Activated CD4-positive, alpha-beta T cell treated with anti-CD3 and anti-CD28 coated beads for 36 hours (primary cell): Measurements from ENCODE around the gene ARHGAP45. TPM values are rescaled to one million over a fixed set of nuclear protein-coding genes. Genes with fewer than 3 reads are reported as not detected.

Experiments
- ATAC-seq: fragments of 200-7000 bp; cut with Tn5 transposase; one replicate; pipeline ENCODE4 v1.10.0; 2021; ENCODE audit warnings: mild to moderate bottlenecking, moderate library complexity
- CTCF ChIA-PET: fragments of 350-600 bp; sonication (Branson Sonifier 250); formaldehyde crosslinking; loops from one replicate; lab custom pipeline; 2021; ENCODE audit warnings: antibody characterized with exemption; lab: Charles Lee
- POLR2A ChIA-PET: fragments of 350-600 bp; sonication (Branson Sonifier 250); formaldehyde crosslinking; loops from one replicate; lab custom pipeline; 2021; ENCODE audit warnings: antibody characterized with exemption, inconsistent platforms; lab: Charles Lee
- DNase-seq: peaks from one replicate; pipeline ENCODE4 v3.0.0-alpha.2; 2020
- H3K27ac Mint-ChIP-seq: one replicate; pipeline ENCODE4 v1.8.0; 2021; ENCODE audit warnings: mixed read lengths
- H3K27me3 Mint-ChIP-seq: one replicate; pipeline ENCODE4 v1.8.0; 2021; ENCODE audit warnings: mixed read lengths
- H3K36me3 Mint-ChIP-seq: one replicate; pipeline ENCODE4 v1.8.0; 2021; ENCODE audit warnings: low read depth, mixed read lengths
- H3K4me1 Mint-ChIP-seq: one replicate; pipeline ENCODE4 v1.8.0; 2021; ENCODE audit warnings: mixed read lengths
- H3K4me3 Mint-ChIP-seq: one replicate; pipeline ENCODE4 v1.8.0; 2021; ENCODE audit warnings: mild to moderate bottlenecking, moderate library complexity, mixed read lengths
- H3K9me3 Mint-ChIP-seq: one replicate; pipeline ENCODE4 v1.8.0; 2021; ENCODE audit warnings: low read depth, mixed read lengths
- intact Hi-C, 2 experiments: fragments of 100-400 bp; cut with DNase I in 1 of 2; cut with micrococcal nuclease in 1 of 2; formaldehyde crosslinking; loops; one replicate each; pipeline versions ENCODE4 v1.14.2 to v1.15.1; 2022 to 2024; cut with DNase I, micrococcal nuclease
- total RNA-seq, 2 experiments: library from RNA; stranded (reverse); gene quantifications; one replicate each; pipeline ENCODE4 v1.2.3, GENCODE V29; 2021

The ARHGAP45 gene
- total RNA-seq, 2 experiments from 2014 or later, result 107 to 137 TPM

DNA sequence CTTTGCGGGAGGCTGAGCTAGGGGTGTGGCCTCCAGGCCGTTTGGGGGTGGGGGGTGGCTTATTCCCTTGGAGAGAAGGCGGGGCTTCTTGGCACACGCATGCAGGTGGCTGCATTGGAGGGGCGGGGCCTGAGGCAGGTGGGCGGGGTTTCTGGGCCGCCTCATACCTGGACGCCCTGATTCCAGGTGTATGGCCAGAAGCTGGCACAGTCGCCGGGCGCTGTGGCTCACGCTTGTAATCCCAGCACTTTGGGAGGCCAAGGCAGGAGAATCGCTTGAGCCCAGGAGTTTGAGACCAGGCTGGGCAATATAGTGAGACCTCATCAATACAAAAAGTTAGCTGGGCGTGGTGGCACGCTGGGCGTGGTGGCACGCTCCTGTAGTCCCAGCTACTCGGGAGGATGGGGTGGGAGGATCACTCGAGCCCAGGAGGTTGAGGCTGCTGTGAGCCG is 19.2 kb upstream of the ARHGAP45 start:
- ChIA-PET POLR2A (interaction anchor here (0.6 kb wide), 1 partner anchor 109 kb away, joined by 3 read pairs; no protein-coding TSS in a partner anchor), CTCF (interaction anchor here (1.1 kb wide), 1 partner anchor 26 kb away, joined by 3 read pairs; the partner anchor contains the start of gene RNU6-2)
- Mint-ChIP-seq H3K36me3 (no peaks in the 10 kb centered on the region), H3K4me3 (no peak overlapping the region), H3K9me3 (no peaks in the 10 kb centered on the region), H3K27me3 (no peaks in the 10 kb centered on the region), H3K27ac (no peak overlapping the region), H3K4me1 (no peaks in the 10 kb centered on the region)
- intact Hi-C loops, result no loop called here
- ATAC-seq (no peak), DNase-seq (no peak)

DNA sequence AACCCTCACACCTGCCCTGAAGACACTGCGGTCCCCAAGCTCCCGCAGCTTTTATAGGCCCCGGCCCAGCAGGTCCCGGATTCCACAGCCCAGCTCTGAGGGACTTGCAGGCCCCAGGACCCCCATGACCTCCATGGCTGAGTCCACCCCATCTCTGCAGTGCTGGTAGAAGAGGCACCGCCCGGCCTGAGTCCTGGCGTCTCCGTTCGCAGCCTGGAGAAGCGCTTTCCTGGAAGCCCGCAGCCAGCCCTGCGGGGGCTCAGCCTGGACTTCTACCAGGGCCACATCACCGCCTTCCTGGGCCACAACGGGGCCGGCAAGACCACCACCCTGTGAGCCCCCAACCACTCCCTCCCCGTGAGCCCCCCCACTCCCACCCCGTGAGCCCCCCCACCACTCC is 17.9 kb upstream of the ARHGAP45 start:
- intact Hi-C loops, result no loop called here
- POLR2A ChIA-PET, result no interaction called here

DNA sequence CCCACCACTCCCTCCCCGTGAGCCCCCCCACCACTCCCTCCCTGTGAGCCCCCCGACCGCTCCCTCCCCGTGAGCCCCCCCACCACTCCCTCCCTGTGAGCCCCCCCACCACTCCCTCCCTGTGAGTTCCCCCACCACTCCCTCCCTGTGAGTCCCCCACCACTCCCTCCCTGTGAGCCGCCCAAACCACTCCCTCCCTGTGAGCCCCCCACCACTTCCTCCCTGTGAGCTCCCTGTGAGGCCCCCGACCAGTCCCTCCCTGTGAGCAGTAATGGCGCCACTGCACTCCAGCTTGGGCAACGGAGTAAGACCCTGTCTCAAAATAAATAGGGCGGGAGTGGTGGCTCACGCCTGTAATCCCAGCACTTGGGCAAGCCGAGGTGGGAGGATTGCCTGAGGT is 17.2 kb upstream of the ARHGAP45 start:
- no peak for DNase-seq
- H3K27ac Mint-ChIP-seq, result no peak overlapping the region
- no peaks in the 10 kb centered on the region for H3K4me1 Mint-ChIP-seq
- ATAC-seq, result no peak
- H3K27me3 Mint-ChIP-seq, result no peaks in the 10 kb centered on the region
- no peak overlapping the region for H3K4me3 Mint-ChIP-seq
- ChIA-PET CTCF (no interaction called here), POLR2A (no interaction called here)
- no peaks in the 10 kb centered on the region for H3K9me3 Mint-ChIP-seq
- no peaks in the 10 kb centered on the region for H3K36me3 Mint-ChIP-seq
- intact Hi-C loops, result no loop called here

More for the DNA sequence above, 17.9 kb upstream of the ARHGAP45 start:
- H3K27ac Mint-ChIP-seq, result no peak overlapping the region
- H3K27me3 Mint-ChIP-seq, result no peaks in the 10 kb centered on the region
- DNase-seq (no peak), ATAC-seq (no peak)
- H3K9me3 Mint-ChIP-seq, result no peaks in the 10 kb centered on the region
- H3K36me3 Mint-ChIP-seq, result no peaks in the 10 kb centered on the region
- CTCF ChIA-PET, result interaction anchor here (0.6 kb wide), 1 partner anchor 46 kb away, joined by 3 read pairs; no protein-coding TSS in a partner anchor
- H3K4me1 Mint-ChIP-seq, result no peaks in the 10 kb centered on the region
- no peak overlapping the region for H3K4me3 Mint-ChIP-seq

DNA sequence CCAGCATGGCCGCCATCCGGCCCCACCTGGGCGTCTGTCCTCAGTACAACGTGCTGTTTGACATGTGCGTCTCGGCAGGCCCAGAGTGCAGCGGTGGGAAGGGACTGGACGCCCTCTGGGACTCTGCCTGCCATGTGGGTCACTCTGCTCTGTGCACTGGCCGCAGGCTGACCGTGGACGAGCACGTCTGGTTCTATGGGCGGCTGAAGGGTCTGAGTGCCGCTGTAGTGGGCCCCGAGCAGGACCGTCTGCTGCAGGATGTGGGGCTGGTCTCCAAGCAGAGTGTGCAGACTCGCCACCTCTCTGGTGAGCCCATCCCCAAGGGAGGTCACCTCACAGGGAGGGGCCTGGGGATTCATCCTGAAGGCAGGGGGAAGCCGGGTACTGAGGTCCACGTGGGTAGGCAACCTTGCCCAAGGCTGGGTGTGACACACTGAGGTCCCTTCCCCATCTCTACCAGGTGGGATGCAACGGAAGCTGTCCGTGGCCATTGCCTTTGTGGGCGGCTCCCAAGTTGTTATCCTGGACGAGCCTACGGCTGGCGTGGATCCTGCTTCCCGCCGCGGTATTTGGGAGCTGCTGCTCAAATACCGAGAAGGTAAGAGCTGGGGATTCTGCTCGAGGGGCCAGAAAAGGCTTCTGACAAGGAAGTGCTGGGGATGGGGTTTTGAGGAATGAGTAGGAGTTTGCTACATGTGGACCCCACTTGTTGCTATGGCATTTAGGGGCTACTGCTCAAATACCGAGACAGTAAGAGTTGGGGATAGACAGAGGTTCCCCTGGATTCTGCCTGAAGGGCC is 15.8 kb upstream of the ARHGAP45 start:
- no peak for DNase-seq
- Mint-ChIP-seq H3K27me3 (no peaks in the 10 kb centered on the region), H3K4me1 (no peaks in the 10 kb centered on the region), H3K27ac (no peak overlapping the region), H3K4me3 (no peak overlapping the region), H3K9me3 (no peaks in the 10 kb centered on the region), H3K36me3 (peaks cover 3% of the 10 kb centered on the region)
- no peak for ATAC-seq
- intact Hi-C loops, result no loop called here
- CTCF ChIA-PET, result interaction anchor here (1.3 kb wide), 1 partner anchor 14 kb away, joined by 3 read pairs; no protein-coding TSS in a partner anchor
- POLR2A ChIA-PET, result no interaction called here

DNA sequence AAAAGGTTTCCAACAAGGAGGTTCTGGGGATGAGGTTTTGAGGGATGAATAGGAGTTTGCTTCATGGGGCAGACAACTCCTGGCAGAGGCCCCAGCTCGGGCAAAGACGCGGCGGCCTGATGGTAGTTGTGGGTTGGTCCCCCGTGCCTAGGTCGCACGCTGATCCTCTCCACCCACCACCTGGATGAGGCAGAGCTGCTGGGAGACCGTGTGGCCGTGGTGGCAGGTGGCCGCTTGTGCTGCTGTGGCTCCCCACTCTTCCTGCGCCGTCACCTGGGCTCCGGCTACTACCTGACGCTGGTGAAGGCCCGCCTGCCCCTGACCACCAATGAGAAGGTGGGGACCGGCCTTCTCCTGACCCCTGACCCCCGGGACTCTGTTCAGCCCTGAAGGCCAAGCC is 15.2 kb upstream of the ARHGAP45 start:
- POLR2A ChIA-PET, result no interaction called here
- intact Hi-C loops, result no loop called here
- H3K27me3 Mint-ChIP-seq, result no peaks in the 10 kb centered on the region
- no peak for ATAC-seq
- no peak overlapping the region for H3K27ac Mint-ChIP-seq
- H3K9me3 Mint-ChIP-seq, result peaks cover 4% of the 10 kb centered on the region
- DNase-seq, result no peak
- CTCF ChIA-PET, result interaction anchor here (0.7 to 1.3 kb wide), 2 partner anchors 13 to 61 kb away, joined by 3 read pairs; no protein-coding TSS in a partner anchor
- H3K4me1 Mint-ChIP-seq, result peaks cover 2% of the 10 kb centered on the region
- no peak overlapping the region for H3K4me3 Mint-ChIP-seq
- H3K36me3 Mint-ChIP-seq, result peaks cover 9% of the 10 kb centered on the region

DNA sequence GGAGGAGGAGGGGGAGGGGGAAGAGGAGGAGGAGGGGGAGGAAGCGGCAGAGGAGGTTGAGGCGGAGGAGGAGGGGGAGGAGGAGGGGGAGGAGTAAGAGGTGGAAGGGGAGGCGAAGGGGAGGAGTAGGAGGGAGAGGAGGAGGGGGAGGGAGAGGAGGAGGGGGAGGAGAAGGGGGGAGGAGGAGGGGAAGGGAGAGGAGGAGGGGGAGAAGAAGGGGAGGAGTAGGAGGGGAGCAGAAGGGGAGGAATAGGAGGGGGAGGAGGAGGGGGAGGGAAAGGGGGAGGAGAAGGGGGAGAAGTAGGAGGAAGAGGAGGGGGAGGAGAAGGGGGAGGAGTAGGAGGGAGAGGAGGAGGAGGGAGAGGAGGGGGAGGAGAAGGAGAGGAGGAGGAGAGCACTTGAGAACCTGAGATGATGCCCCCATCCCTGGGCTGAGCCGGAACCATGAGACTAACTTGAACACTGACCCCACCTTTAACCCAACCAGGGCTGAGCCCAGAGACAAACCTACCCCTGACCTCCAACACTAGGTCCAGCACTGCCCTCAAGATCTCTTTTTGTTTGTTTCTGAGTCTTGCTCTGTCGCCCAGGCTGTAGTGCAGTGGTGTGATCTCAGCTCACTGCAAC is 14.5 kb upstream of the ARHGAP45 start:
- no peak for DNase-seq
- no peak for ATAC-seq
- H3K36me3 Mint-ChIP-seq, result peaks cover 15% of the 10 kb centered on the region
- peaks cover 5% of the 10 kb centered on the region for H3K4me1 Mint-ChIP-seq
- CTCF ChIA-PET, result interaction anchor here (0.7 kb wide), 1 partner anchor 62 kb away, joined by 3 read pairs; no protein-coding TSS in a partner anchor
- H3K4me3 Mint-ChIP-seq, result no peak overlapping the region
- intact Hi-C loops, result no loop called here
- H3K27me3 Mint-ChIP-seq, result no peaks in the 10 kb centered on the region
- POLR2A ChIA-PET, result no interaction called here
- H3K9me3 Mint-ChIP-seq, result peaks cover 7% of the 10 kb centered on the region
- no peak overlapping the region for H3K27ac Mint-ChIP-seq

DNA sequence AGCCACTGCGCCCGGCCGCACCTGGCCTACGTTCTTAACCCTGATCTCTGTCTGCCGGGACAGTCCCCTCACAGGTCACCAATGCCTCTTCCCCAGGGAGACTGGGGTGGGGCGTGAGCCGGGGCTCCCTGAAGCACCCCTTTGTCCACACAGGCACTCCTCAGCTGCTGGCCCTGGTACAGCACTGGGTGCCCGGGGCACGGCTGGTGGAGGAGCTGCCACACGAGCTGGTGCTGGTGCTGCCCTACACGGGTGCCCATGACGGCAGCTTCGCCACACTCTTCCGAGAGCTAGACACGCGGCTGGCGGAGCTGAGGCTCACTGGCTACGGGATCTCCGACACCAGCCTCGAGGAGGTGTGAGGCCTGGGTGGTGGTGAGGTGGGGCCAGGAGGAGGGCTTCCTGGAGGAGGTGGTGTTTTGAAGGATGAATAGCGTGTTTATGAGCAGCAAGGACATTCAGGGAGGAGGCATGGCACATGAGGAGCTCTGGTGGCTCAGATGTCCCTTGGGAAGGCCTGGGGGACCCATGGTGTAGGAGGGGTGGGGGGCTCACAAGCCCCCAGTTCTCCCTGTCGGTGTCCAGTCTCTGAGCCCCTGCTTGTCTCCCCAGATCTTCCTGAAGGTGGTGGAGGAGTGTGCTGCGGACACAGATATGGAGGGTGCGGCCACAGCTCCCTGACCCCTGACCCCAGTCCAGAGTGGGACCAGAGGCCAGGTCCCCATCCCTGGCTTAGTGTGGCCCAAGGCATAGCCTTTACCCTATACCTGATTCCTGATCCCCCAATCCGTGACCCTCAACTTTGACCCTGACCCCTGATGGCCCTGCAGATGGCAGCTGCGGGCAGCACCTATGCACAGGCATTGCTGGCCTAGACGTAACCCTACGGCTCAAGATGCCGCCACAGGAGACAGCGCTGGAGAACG is 13.5 kb upstream of the ARHGAP45 start:
- POLR2A ChIA-PET, result interaction anchor here (0.8 kb wide), 1 partner anchor 14 kb away, joined by 4 read pairs; the partner anchor contains the start of gene ABCA7

DNA sequence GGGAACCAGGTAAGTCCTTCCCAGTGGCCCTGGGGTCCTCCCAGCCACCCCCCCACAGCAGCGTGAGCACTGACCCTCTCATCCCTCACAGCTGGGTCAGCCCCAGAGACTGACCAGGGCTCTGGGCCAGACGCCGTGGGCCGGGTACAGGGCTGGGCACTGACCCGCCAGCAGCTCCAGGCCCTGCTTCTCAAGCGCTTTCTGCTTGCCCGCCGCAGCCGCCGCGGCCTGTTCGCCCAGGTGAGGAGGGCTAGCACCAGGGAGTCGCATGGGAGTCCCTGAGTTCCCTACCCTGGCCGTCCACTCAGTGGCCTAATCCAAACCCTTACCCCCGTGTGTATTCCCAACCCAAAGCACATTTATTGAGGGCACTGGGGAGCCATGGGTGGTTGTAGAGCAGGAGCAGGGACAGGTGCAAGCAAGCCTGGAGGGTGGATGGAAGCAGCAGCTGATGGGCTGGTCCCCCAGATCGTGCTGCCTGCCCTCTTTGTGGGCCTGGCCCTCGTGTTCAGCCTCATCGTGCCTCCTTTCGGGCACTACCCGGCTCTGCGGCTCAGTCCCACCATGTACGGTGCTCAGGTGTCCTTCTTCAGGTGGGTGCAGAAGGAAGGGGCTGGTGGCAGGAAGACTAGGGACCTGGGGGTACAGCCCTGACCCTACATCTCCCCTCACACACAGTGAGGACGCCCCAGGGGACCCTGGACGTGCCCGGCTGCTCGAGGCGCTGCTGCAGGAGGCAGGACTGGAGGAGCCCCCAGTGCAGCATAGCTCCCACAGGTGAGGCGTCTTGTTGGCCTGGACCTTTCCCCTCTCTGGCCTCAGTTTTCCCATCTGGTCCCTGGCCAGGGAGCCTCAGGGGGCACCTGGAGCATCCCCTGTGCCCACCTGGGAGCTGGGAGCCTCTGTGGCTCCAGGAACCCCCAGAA is 12.6 kb upstream of the ARHGAP45 start:
- Mint-ChIP-seq H3K4me3 (no peak overlapping the region), H3K4me1 (peaks cover 12% of the 10 kb centered on the region), H3K9me3 (peaks cover 8% of the 10 kb centered on the region), H3K27me3 (no peaks in the 10 kb centered on the region), H3K27ac (no peak overlapping the region), H3K36me3 (peaks cover 21% of the 10 kb centered on the region)
- no peak for DNase-seq
- POLR2A ChIA-PET, result no interaction called here
- no peak for ATAC-seq
- CTCF ChIA-PET, result interaction anchor here (0.7 to 0.8 kb wide), 2 partner anchors 9 to 63 kb away, joined by 3 read pairs; no protein-coding TSS in a partner anchor
- intact Hi-C loops, result no loop called here

More for the DNA sequence above, 13.5 kb upstream of the ARHGAP45 start:
- Mint-ChIP-seq H3K4me1 (peaks cover 12% of the 10 kb centered on the region), H3K36me3 (peaks cover 21% of the 10 kb centered on the region), H3K27ac (no peak overlapping the region), H3K27me3 (no peaks in the 10 kb centered on the region), H3K9me3 (peaks cover 8% of the 10 kb centered on the region), H3K4me3 (no peak overlapping the region)
- CTCF ChIA-PET, result interaction anchor here (0.7 to 0.9 kb wide), 2 partner anchors 62 to 178 kb away, joined by 3 read pairs; no protein-coding TSS in a partner anchor
- intact Hi-C loops, result no loop called here
- ATAC-seq (no peak), DNase-seq (no peak)

DNA sequence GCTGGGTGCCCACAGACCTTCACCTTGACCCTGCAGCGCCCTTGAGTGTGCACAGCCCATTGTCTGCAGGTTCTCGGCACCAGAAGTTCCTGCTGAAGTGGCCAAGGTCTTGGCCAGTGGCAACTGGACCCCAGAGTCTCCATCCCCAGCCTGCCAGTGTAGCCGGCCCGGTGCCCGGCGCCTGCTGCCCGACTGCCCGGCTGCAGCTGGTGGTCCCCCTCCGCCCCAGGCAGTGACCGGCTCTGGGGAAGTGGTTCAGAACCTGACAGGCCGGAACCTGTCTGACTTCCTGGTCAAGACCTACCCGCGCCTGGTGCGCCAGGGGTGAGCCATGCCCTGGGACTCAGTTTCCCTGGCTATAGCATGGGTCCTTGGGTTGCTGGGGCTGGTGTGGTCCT is 11.9 kb upstream of the ARHGAP45 start:
- peaks cover 12% of the 10 kb centered on the region for H3K4me1 Mint-ChIP-seq
- peaks cover 8% of the 10 kb centered on the region for H3K9me3 Mint-ChIP-seq
- DNase-seq, result no peak
- no peak overlapping the region for H3K4me3 Mint-ChIP-seq
- CTCF ChIA-PET, result interaction anchor here (0.8 kb wide), 1 partner anchor 10 kb away, joined by 3 read pairs; no protein-coding TSS in a partner anchor
- H3K27me3 Mint-ChIP-seq, result no peaks in the 10 kb centered on the region
- no peak overlapping the region for H3K27ac Mint-ChIP-seq
- POLR2A ChIA-PET, result interaction anchor here (0.7 kb wide), 1 partner anchor 33 kb away, joined by 3 read pairs; no protein-coding TSS in a partner anchor
- intact Hi-C loops, result no loop called here
- H3K36me3 Mint-ChIP-seq, result peaks cover 21% of the 10 kb centered on the region
- no peak for ATAC-seq
